MG63 (cell line): Measurements from ENCODE around the gene ZDHHC14. TPM values are rescaled to one million over a fixed set of nuclear protein-coding genes. Genes with fewer than 3 reads are reported as not detected.
"Not testable (repeated sequence)": the region's sequence is repeated elsewhere in the genome, so short reads cannot be mapped to it uniquely, and the experiment has no call there.

ENCODE experiments used
- DNase-seq: peaks from one replicate; pipeline ENCODE4 v3.0.0-alpha.2; 2020
- H3K27me3 ChIP-seq: fragments of 250-450 bp; sonication (Bioruptor Pico); 2 replicates; pipeline ENCODE4 v1.5.1; 2020; ENCODE audit warnings: mild to moderate bottlenecking, moderate library complexity
- H3K36me3 ChIP-seq: fragments of 250-450 bp; sonication (Bioruptor Pico); 2 replicates; pipeline ENCODE4 v1.5.1; 2020; ENCODE audit warnings: mild to moderate bottlenecking, moderate library complexity
- H3K4me3 ChIP-seq: fragments of 250-450 bp; sonication (Bioruptor Pico); 2 replicates; pipeline ENCODE4 v1.5.1; 2020; ENCODE audit warnings: mild to moderate bottlenecking, moderate library complexity
- H3K9me3 ChIP-seq: fragments of 250-450 bp; sonication (Bioruptor Pico); 2 replicates; pipeline ENCODE4 v1.5.1; 2020; ENCODE audit warnings: mild to moderate bottlenecking, moderate library complexity
- total RNA-seq: library from RNA; depleted of rRNA; stranded (reverse); fragments of >200 nt; shearing (Covaris generic); gene quantifications from 2 replicates; pipeline ENCODE4 v1.2.3, GENCODE V29; 2014; ENCODE audit warnings: low replicate concordance

Gene ZDHHC14
- total RNA-seq, 1 experiment from 2014 or later, result 4.4 TPM

GRCh38 chr6:157693867-157694266 lies 312.9 kb downstream of the ZDHHC14 start:
- no peak for DNase-seq
- no peak overlapping the region for H3K4me3 ChIP-seq
- peaks cover 3% of the 10 kb centered on the region; the same call in 1 of the 2 replicates for H3K9me3 ChIP-seq
- no peaks in the 10 kb centered on the region for H3K36me3 ChIP-seq
- H3K27me3 ChIP-seq, result no peaks in the 10 kb centered on the region

DNA sequence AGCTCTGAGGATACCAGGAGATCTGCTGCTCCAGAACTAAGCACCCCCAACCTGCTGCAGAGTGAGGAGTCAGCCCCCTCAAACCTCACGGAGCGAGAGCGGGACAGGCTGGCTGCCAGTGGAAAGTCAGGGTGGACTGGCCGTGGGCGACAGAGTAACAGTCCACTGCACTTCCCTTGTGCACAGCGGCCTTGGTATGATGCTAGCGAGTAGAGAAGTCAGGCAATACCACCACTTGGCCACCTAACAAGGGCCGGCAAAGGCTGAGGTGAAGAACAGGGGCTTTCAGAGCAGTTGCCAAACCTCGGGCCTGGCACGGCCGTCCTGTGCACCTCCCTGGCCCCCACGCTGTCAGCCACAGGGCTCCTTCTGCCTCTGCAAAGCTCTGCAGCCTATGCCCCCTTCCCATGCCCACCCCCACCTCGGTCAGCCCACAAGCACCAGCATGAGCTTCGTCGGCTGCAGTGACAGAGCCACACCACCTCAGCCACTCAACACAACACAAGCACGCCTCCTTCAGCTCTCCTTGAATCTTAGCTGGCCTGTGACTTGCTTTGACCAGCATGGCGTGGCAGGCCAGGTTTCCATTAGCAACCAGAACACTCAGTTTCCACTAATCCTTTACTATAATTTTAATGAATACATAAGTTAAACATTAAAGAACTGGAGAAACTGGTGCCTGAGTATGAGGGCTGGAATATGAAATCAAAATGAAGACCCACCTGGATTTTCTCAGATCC lies 314.5 kb downstream of the ZDHHC14 start:
- no peaks in the 10 kb centered on the region for H3K27me3 ChIP-seq
- peaks cover 4% of the 10 kb centered on the region; the same call in 1 of the 2 replicates for H3K9me3 ChIP-seq
- no peak for DNase-seq
- no peak overlapping the region for H3K4me3 ChIP-seq
- no peaks in the 10 kb centered on the region for H3K36me3 ChIP-seq

DNA sequence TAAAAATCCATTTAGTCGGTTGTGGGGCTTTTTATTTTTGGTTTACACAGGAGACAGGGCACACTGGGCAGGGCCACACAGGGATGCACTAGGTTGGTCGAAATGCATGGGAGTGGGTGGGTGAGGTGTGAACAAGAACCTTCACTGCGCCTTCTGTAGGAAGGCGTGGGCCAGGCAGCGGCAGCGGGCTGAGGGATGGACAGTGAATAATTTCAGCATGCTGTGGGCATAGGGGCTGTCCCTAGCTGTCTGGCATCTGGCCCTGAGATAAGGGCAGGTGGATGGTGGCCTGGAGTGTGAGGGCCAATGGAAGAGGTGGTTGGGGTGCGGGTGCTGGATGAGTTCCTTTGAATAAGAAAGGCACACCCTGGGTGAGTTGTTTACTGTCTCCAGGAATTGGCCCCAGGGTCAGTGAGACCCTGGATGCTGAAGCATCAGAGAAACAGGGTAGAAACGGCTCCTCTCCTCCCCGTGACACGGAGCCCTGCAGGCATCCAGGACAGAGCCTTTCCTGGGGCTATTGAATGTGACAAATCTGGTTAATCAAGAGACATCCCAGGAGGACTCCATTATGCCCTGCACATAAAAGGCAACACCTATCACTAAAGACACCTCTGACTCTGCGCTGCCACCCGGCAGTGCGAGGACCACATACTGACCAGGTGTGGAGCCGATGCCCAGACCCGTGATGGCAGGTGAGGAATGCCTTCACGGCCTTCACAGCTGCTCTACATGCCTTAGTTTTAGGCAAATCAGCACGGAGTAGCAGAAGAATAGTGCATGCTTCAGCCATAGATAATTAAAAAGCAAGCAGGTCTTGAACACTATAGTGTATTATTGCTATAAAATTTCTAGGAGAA lies 319.0 kb downstream of the ZDHHC14 start:
- DNase-seq, result no peak

GRCh38 chr6:157706351-157706750 lies 325.4 kb downstream of the ZDHHC14 start:
- H3K4me3 ChIP-seq, H3K9me3 ChIP-seq, DNase-seq, H3K36me3 ChIP-seq, H3K27me3 ChIP-seq: not testable (repeated sequence)

More for the DNA sequence above, 319.0 kb downstream of the ZDHHC14 start:
- Histone ChIP-seq H3K9me3 (peaks cover 4% of the 10 kb centered on the region; the same call in 1 of the 2 replicates), H3K4me3 (no peak overlapping the region), H3K36me3 (no peaks in the 10 kb centered on the region), H3K27me3 (no peaks in the 10 kb centered on the region)

DNA sequence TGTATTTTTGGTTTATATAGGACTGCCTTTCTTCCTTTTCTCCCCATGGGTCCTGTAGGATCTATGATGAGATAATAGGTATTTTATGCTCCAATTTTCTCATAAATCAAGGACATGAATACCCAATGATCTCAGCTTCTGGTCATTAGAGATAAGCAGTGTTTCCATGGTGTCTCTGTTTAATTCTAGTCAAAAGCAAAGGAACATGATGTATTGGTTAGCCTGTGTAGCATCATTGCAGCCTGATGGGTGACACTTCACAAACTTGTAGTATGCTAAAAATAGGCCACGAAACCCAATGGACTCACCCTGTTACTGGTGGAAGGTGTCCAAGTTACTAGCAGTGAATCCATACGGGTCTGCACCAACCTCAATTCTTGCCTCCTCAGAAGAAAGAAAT lies 325.9 kb downstream of the ZDHHC14 start:
- Histone ChIP-seq H3K4me3 (no peak overlapping the region), H3K27me3 (no peaks in the 10 kb centered on the region), H3K9me3 (no peaks in the 10 kb centered on the region), H3K36me3 (no peaks in the 10 kb centered on the region)
- no peak for DNase-seq

DNA sequence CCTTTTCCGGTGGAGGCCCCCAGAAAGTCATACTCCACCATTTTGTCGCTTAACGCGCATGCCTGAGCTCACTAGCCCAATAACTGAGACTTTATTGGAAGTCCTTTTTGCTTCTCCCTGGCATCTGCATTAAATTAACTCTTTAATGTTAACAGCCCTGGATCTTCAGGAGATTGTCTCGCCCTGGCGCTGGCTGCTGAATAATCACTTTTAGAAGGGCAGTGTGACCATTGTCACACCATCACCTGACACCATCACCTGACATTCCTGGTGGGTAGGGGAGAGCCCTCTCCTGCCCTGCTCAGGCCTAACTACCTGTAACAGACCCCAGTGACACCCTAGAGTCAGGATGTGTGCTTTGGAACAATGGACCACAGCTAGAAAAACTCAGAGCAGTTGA lies 326.6 kb downstream of the ZDHHC14 start:
- Histone ChIP-seq H3K27me3 (no peaks in the 10 kb centered on the region), H3K4me3 (no peak overlapping the region), H3K36me3 (no peaks in the 10 kb centered on the region), H3K9me3 (no peaks in the 10 kb centered on the region)
- no peak for DNase-seq

DNA sequence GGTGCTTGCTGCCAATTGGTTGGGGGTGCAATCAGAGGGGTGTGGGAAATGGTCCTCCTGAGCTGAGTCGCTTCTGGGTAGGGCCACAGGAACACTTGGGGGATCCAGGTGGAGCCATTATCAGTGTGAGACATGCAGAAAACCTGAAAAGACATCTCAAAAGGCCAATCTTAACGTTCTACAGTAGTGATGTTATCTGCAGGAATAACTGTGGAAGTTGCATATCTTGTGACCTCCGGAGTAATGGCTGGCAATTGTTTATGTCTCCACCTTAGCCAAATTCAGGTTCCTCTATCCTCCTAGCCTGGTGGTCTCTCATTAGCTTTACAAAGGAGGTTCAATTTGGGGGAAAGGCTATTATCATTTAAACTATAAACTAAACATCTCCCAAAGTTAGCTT lies 327.2 kb downstream of the ZDHHC14 start:
- H3K4me3 ChIP-seq, result no peak overlapping the region
- H3K36me3 ChIP-seq, result no peaks in the 10 kb centered on the region
- no peaks in the 10 kb centered on the region for H3K27me3 ChIP-seq
- DNase-seq, result no peak
- no peaks in the 10 kb centered on the region for H3K9me3 ChIP-seq

DNA sequence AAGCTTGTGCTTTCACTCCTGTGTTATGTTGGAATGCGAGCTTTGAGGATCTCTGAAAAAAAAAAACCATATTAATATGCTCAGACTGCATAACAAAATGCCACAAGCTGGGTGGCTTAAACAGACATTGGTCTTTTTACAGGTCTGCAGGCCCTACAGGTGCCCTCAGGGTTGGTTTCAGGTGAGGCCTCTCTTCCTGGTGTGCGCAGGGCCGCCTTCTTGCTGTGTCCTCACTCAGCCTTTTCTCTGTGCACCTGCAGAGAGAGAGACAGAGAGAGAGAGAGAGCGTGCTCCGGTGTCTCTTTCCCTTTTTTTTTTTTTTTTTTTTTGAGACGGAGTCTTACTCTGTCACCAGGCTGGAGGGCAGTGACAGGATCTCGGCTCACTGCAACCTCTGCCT lies 327.9 kb downstream of the ZDHHC14 start:
- Histone ChIP-seq H3K9me3 (no peaks in the 10 kb centered on the region), H3K4me3 (no peak overlapping the region), H3K36me3 (no peaks in the 10 kb centered on the region), H3K27me3 (no peaks in the 10 kb centered on the region)
- no peak for DNase-seq

DNA sequence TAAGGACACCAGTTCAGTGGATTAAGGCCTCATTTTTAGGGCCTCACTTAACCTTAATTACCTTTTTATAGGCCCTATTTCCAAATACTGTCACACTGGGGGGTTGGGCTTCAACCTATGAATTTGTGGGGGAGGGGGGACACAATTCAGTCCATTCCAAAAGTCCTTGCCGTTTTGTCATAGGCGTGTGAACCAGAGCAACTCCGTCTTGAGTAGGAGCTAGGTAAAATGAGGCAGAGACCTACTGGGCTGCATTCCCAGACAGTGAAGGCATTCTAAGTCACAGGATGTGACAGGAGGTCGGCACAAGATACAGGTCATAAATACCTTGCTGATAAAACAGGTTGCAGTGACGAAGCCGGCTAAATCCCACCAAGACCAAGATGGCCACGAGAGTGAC lies 328.6 kb downstream of the ZDHHC14 start:
- H3K27me3 ChIP-seq, result no peaks in the 10 kb centered on the region
- no peak overlapping the region for H3K4me3 ChIP-seq
- no peaks in the 10 kb centered on the region for H3K9me3 ChIP-seq
- no peaks in the 10 kb centered on the region for H3K36me3 ChIP-seq
- no peak for DNase-seq

GRCh38 chr6:157710604-157711003 lies 329.6 kb downstream of the ZDHHC14 start:
- H3K36me3 ChIP-seq, result no peaks in the 10 kb centered on the region
- H3K27me3 ChIP-seq, result no peaks in the 10 kb centered on the region
- DNase-seq, result peak; percentile 46
- no peaks in the 10 kb centered on the region for H3K9me3 ChIP-seq
- no peak overlapping the region for H3K4me3 ChIP-seq

DNA sequence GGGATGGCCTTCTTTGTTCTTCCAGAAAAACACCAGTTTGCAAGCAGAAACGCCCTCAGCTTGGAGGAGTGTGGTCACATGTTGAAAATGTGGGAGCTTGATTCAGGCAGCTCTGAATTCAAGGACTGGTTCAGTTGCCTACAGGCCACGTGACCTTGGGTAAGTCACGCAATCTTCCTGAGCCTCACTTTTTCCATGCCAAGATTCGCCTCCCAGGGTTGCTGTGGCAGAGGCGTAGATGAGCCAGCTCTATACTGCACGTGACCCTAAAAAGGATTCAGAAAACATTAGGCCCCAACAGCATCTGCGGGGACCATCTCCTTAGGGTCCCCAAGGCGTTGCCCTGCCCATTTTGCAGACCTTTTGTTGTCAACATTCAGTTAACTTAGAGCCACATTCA lies 330.1 kb downstream of the ZDHHC14 start:
- Histone ChIP-seq H3K9me3 (no peaks in the 10 kb centered on the region), H3K4me3 (no peak overlapping the region), H3K36me3 (no peaks in the 10 kb centered on the region), H3K27me3 (no peaks in the 10 kb centered on the region)
- no peak for DNase-seq

- Histone ChIP-seq H3K36me3 (no peaks in the 10 kb centered on the region), H3K4me3 (no peak overlapping the region), H3K27me3 (no peaks in the 10 kb centered on the region), H3K9me3 (no peaks in the 10 kb centered on the region)
- DNase-seq, result no peak
Observed at GRCh38 chr6:157712585-157713295, 331.8 kb downstream of the ZDHHC14 start.

DNA sequence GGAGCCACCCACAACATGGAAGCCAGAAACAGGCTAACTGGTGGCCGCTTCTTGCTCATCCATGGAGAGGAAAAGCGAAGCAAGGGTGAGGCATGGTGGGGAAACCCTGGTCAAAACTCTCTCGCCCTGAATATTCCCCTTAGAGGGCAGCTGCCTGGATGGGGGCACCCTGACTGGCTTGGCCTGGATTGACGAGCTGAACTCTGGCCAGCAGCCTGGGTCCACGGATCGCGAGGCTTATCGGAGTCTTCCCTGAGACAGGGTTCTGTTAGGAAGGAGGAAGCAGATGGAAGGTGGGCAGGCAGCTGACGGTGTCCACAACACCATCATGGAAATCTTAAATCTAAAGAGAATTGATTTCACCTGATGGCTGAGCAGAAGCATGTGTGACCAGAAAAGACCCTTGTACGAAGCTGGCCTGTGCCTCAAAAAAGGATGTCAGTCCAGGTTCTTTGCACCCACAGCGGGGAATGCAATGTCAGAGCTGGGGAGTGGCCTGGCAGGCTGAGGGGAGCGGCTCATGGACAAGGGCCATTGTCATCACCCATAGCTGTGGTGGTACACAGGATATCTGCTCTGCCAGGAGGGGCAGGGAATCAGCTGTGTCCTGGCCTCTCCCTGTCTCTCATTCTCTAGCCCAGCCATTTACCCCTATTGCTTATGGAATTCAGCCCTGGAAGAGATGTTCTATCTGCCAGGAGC lies 332.6 kb downstream of the ZDHHC14 start:
- H3K27me3 ChIP-seq, result no peaks in the 10 kb centered on the region
- H3K4me3 ChIP-seq, result no peak overlapping the region
- H3K36me3 ChIP-seq, result no peaks in the 10 kb centered on the region
- DNase-seq, result no peak
- no peaks in the 10 kb centered on the region for H3K9me3 ChIP-seq

DNA sequence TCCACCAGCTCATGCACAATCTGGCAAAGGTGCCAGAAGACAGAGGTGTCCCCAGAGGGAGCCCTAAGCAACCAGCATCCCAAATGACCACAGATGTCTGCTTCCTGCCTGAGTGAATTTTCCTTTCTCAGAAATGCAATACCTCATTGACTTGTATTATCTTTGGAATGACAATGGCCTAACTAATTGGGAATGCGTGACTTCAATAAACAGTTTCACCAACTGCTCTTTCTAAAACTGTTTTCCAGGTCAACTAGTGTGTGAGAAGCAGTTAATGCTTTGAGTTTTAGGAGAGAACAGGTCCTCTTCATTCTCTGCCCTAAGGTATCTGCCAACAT lies 333.1 kb downstream of the ZDHHC14 start:
- Histone ChIP-seq H3K27me3 (no peaks in the 10 kb centered on the region), H3K36me3 (no peaks in the 10 kb centered on the region), H3K4me3 (no peak overlapping the region), H3K9me3 (no peaks in the 10 kb centered on the region)
- peak; percentile 75 for DNase-seq

GRCh38 chr6:157715728-157716164 lies 334.8 kb downstream of the ZDHHC14 start:
- no peaks in the 10 kb centered on the region for H3K9me3 ChIP-seq
- no peaks in the 10 kb centered on the region for H3K27me3 ChIP-seq
- DNase-seq, result peak; percentile 75
- H3K4me3 ChIP-seq, result no peak overlapping the region
- no peaks in the 10 kb centered on the region for H3K36me3 ChIP-seq

DNA sequence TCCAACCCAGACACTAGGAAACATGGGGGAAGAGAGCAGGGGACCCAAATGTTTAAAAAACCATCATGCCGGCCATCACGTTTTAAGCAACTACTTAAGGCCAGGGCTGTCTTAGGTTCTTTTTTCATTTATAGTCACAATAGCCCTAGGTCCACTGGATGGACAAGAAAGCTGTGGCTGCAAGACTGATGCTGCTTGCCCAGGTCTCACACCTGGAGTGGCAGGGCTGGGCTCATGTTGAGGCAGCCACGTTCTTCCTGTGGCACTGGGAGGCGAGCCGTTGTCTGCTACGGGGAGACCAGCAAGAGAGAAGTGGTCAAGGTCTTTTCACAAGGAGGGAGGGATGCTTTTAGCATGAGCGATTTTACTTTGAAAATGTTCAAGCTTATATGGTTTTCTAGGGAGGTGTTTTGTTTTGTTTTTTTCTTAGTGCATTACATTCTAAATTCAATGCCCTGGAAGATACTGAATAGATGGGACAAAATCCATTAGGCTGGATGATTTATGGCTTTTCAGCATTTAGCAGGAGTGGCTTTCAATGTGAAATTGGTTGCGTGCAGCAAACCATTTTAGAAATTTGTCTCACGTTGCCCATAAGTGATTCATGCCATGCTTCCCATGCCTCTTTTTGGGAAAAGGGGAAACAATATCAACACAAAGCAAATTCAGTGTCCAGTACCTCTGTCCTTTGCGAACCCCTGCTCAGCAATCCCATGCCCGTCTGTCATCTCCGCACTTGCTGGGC lies 335.4 kb downstream of the ZDHHC14 start:
- Histone ChIP-seq H3K4me3 (no peak overlapping the region), H3K36me3 (no peaks in the 10 kb centered on the region), H3K27me3 (no peaks in the 10 kb centered on the region), H3K9me3 (no peaks in the 10 kb centered on the region)
- DNase-seq, result no peak
